ENCODE measurements around the gene ARL15. TPM values are rescaled to one million over a fixed set of nuclear protein-coding genes. Genes with fewer than 3 reads are reported as not detected.
A peak's percentile ranks its signal among the peaks of the same experiment; 100 is the strongest.
"Not testable (repeated sequence)": the region's sequence is repeated elsewhere in the genome, so short reads cannot be mapped to it uniquely, and the experiment has no call there.

Gene ARL15
- 10 to 100 TPM; 24.0 to 30.3 (median 25.1) TPM for total RNA-seq
- polyA plus RNA-seq: 14.2 TPM
- long read RNA-seq, donor 1, transcript ARL15-202 (5 exons, 2,486 nt): major isoform, 5 of 11 reads
- long read RNA-seq, donor 1, partial matches to known transcripts: 2 of 11 reads
- long read RNA-seq, donor 1, other reads (novel, unspliced or antisense): 4 of 11 reads
- long read RNA-seq, donor 2, partial matches to known transcripts: 0 of 1 reads
- long read RNA-seq, donor 2, other reads (novel, unspliced or antisense): 1 of 1 reads
- long read RNA-seq, donor 3, transcript ARL15-202 (5 exons, 2,486 nt): major isoform, 13 of 20 reads
- long read RNA-seq, donor 3, partial matches to known transcripts: 0 of 20 reads
- long read RNA-seq, donor 3, other reads (novel, unspliced or antisense): 5 of 20 reads
- long read RNA-seq, donor 4, partial matches to known transcripts: 0 of 4 reads
- long read RNA-seq, donor 4, other reads (novel, unspliced or antisense): 2 of 4 reads

DNA sequence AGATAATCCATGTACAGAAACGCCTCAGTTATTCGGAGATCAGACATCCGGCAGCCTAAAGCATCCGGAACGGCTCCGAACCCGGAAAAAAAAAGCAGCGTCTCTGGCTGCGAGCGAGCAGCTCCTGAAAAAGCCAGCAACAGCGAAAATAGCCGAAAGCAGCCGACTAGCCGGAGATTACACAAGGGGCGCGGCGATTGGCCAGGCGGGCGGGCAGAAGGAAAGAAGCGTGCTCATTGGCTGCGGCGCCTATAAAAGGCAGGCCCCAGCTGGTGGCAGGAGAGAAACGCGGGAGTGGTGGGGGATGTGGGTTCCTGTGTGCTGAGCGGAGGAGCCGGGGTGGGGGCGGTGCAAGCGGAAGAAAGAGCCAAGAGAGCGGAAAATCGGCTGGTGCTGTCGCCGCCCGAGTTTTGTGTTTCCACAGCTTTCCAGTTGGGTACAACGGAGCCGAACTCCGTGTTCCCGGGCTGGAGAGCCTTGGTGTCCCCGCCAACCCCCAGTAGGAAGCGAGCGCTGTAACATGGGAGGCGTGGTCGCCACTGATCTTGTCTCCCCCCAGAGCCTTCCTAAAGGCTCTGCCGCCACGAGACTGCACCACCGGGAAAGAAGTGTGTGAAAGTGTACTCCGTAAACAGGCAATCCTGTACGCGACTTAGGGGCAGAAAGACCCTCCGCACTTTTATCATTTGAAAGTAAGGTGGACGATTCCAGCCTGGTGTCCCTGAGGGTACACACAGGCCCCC, at the start of gene ARL15:
ARL15 (minus strand) TSS at position 141 of the 743 bp plus-strand sequence.
- Histone ChIP-seq H3K4me3 (ENCODE audit: low read length) (peak within 1 kb of the TSS; percentile 81), H3K27ac (ENCODE audit: low read length) (peak within 1 kb of the TSS; percentile 93), H3K27me3 (ENCODE audit: control insufficient read depth, insufficient read depth) (no peaks in the 10 kb centered on the region), H3K9me3 (ENCODE audit: control insufficient read depth, low read length) (no peaks in the 10 kb centered on the region), H3K4me1 (ENCODE audit: control insufficient read depth, insufficient read depth, low read length) (no peaks in the 10 kb centered on the region)
- under 1% methylated on average over 50 of the region's 50 CpGs for WGBS
- ATAC-seq: peak; percentile 99
- DNase-seq: peak; percentile 99 to 100 (median 99)
- intact Hi-C loops (cut with DNase I): loop anchor here in 2 of 4 donors (5.0 to 10.0 kb wide), 5 partner anchors 53 to 184 kb away; no protein-coding TSS in a partner anchor

- peaks cover 5% of the 10 kb centered on the region for H3K4me1 ChIP-seq (ENCODE audit: control insufficient read depth, insufficient read depth, low read length)
- H3K4me3 ChIP-seq (ENCODE audit: low read length): no peak overlapping the region
- ATAC-seq (peak; percentile 43 to 63), DNase-seq (peak in 2 of 3 donors; percentile 26 to 50)
- WGBS: 38% methylated on average over 5 of the region's 5 CpGs
- no peaks in the 10 kb centered on the region for H3K9me3 ChIP-seq (ENCODE audit: control insufficient read depth, low read length)
- H3K27ac ChIP-seq (ENCODE audit: low read length): no peak overlapping the region
- no peaks in the 10 kb centered on the region for H3K27me3 ChIP-seq (ENCODE audit: control insufficient read depth, insufficient read depth)
- intact Hi-C loops (cut with DNase I): no loop called here
Observed at GRCh38 chr5:54360089-54360488, 49.7 kb upstream of the ARL15 start.

- ATAC-seq: peak; percentile 78 to 81
- intact Hi-C loops (cut with DNase I): no loop called here
- Histone ChIP-seq H3K9me3 (ENCODE audit: control insufficient read depth, low read length) (peaks cover 2% of the 10 kb centered on the region), H3K4me3 (ENCODE audit: low read length) (no peak overlapping the region), H3K27me3 (ENCODE audit: control insufficient read depth, insufficient read depth) (no peaks in the 10 kb centered on the region), H3K4me1 (ENCODE audit: control insufficient read depth, insufficient read depth, low read length) (peaks cover 5% of the 10 kb centered on the region), H3K27ac (ENCODE audit: low read length) (no peak overlapping the region)
- no peak for DNase-seq
- 13% methylated on average over 4 of the region's 4 CpGs for WGBS
Observed at GRCh38 chr5:54357408-54358058, 47.2 kb upstream of the ARL15 start.

- intact Hi-C loops (cut with DNase I); H3K4me1 ChIP-seq (ENCODE audit: control insufficient read depth, insufficient read depth, low read length); H3K27me3 ChIP-seq (ENCODE audit: control insufficient read depth, insufficient read depth); H3K4me3 ChIP-seq (ENCODE audit: low read length); H3K9me3 ChIP-seq (ENCODE audit: control insufficient read depth, low read length); ATAC-seq; DNase-seq; H3K27ac ChIP-seq (ENCODE audit: low read length): not testable (repeated sequence)
Observed at GRCh38 chr5:54353933-54354564, 43.7 kb upstream of the ARL15 start.

DNA sequence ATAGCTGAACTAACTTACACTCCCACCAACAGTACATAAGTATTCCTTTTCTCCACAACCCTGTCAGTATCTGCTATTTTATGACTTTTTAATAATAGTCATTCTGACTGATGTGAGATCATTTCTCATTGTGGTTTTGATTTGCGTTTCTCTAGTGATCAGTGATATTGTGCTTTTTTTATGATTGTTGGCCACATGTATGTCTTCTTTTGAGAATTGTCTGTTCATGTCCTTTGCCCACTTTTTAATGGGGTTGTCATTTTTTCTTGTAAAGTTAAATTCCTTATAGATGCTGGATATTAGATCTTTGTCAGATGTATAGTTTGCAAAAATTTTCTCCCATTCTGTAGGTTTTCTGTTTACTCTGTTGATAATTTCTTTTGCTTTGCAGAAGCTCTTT, 42.2 kb upstream of the ARL15 start:
- H3K27me3 ChIP-seq (ENCODE audit: control insufficient read depth, insufficient read depth); H3K4me1 ChIP-seq (ENCODE audit: control insufficient read depth, insufficient read depth, low read length); H3K9me3 ChIP-seq (ENCODE audit: control insufficient read depth, low read length); H3K27ac ChIP-seq (ENCODE audit: low read length); H3K4me3 ChIP-seq (ENCODE audit: low read length); ATAC-seq; intact Hi-C loops (cut with DNase I); DNase-seq: not testable (repeated sequence)
- WGBS: 39% methylated on average over 1 of the region's 1 CpG

DNA sequence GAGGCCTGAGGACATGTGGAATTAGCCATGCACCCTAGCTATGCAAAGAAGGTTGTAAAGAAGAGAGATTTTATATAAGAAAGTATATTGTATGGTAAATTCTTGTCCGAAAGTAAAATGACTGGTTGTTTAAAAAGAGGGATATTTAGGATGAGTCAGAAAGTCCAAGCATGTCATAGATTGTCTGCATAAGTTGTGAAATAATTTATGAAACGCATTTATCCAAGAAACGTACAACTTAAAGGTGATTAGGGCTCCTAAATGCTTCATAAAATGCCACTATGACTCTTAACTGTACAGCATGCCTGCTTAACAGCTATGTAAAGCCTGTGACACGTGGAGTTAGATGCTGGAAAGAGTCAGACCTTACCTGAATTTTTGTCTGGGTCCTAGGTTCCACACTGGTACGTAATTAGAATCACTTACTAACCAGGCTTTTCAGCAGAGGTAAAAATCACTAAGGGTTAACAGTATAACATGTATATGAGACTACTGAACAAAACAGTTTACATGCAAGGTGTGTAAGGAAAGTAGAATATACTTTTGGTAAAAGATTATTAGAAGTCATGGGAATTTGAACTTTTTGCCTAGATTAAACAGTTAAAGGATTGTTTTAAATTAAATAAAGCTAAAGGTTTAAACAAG, 37.0 kb upstream of the ARL15 start:
- H3K4me1 ChIP-seq (ENCODE audit: control insufficient read depth, insufficient read depth, low read length): no peaks in the 10 kb centered on the region
- DNase-seq (no peak), ATAC-seq (no peak)
- H3K4me3 ChIP-seq (ENCODE audit: low read length): no peak overlapping the region
- H3K27me3 ChIP-seq (ENCODE audit: control insufficient read depth, insufficient read depth): no peaks in the 10 kb centered on the region
- no peak overlapping the region for H3K27ac ChIP-seq (ENCODE audit: low read length)
- intact Hi-C loops (cut with DNase I): no loop called here
- H3K9me3 ChIP-seq (ENCODE audit: control insufficient read depth, low read length): no peaks in the 10 kb centered on the region
- 77% methylated on average over 5 of the region's 5 CpGs for WGBS

- DNase-seq (no peak), ATAC-seq (peak in 1 of 2 donors; percentile 50)
- H3K27me3 ChIP-seq (ENCODE audit: control insufficient read depth, insufficient read depth): no peaks in the 10 kb centered on the region
- H3K9me3 ChIP-seq (ENCODE audit: control insufficient read depth, low read length): no peaks in the 10 kb centered on the region
- H3K27ac ChIP-seq (ENCODE audit: low read length): no peak overlapping the region
- no peaks in the 10 kb centered on the region for H3K4me1 ChIP-seq (ENCODE audit: control insufficient read depth, insufficient read depth, low read length)
- no peak overlapping the region for H3K4me3 ChIP-seq (ENCODE audit: low read length)
- intact Hi-C loops (cut with DNase I): no loop called here
Observed at GRCh38 chr5:54344653-54345052, 34.3 kb upstream of the ARL15 start.

DNA sequence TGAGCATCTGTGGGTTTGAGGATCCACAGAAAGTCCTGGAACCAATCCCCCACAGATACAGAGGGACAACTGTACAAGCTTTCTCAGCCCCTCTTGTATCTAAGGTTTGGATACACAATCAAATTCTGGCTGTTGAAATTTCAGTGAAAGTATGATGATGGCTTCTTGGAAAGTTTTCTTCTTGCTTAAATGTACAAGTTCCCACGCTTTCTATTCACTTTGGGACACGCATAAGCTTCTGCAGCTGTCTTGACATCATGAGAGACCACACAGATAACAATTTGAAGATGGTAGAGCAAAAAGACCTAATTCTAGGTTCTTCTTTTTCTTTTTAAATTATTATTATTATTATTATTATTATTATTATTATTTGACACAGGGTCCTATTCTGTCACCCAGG, 31.6 kb upstream of the ARL15 start:
- intact Hi-C loops (cut with DNase I): no loop called here
- no peaks in the 10 kb centered on the region for H3K27me3 ChIP-seq (ENCODE audit: control insufficient read depth, insufficient read depth)
- DNase-seq (no peak), ATAC-seq (no peak)
- H3K9me3 ChIP-seq (ENCODE audit: control insufficient read depth, low read length): no peaks in the 10 kb centered on the region
- WGBS: 77% methylated on average over 2 of the region's 2 CpGs
- no peak overlapping the region for H3K4me3 ChIP-seq (ENCODE audit: low read length)
- H3K27ac ChIP-seq (ENCODE audit: low read length): no peak overlapping the region
- no peaks in the 10 kb centered on the region for H3K4me1 ChIP-seq (ENCODE audit: control insufficient read depth, insufficient read depth, low read length)

DNA sequence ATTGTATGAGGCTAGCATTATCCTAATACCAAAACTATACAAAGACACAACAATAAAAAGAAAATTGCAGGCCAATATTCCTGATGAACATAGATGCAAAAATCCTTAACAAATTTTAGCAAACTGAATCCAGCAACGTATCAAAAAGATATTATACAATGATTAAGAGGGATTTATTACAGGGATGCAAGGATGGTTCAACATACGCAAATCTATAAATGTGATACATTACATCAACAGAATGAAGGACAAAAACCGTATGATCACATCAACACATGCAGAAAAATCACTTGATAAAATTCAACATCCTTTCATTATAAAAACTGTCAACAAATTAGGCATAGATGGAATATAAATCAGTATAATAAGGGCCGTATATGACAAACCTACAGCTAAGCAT, 27.1 kb upstream of the ARL15 start:
- no peaks in the 10 kb centered on the region for H3K27me3 ChIP-seq (ENCODE audit: control insufficient read depth, insufficient read depth)
- no peak overlapping the region for H3K27ac ChIP-seq (ENCODE audit: low read length)
- DNase-seq: no peak
- intact Hi-C loops (cut with DNase I): no loop called here
- H3K4me1 ChIP-seq (ENCODE audit: control insufficient read depth, insufficient read depth, low read length): no peaks in the 10 kb centered on the region
- H3K4me3 ChIP-seq (ENCODE audit: low read length): no peak overlapping the region
- WGBS: 78% methylated on average over 4 of the region's 4 CpGs
- H3K9me3 ChIP-seq (ENCODE audit: control insufficient read depth, low read length): peaks cover 2% of the 10 kb centered on the region
- no peak for ATAC-seq

- Histone ChIP-seq H3K4me3 (ENCODE audit: low read length) (no peak overlapping the region), H3K27ac (ENCODE audit: low read length) (no peak overlapping the region), H3K4me1 (ENCODE audit: control insufficient read depth, insufficient read depth, low read length) (no peaks in the 10 kb centered on the region), H3K27me3 (ENCODE audit: control insufficient read depth, insufficient read depth) (no peaks in the 10 kb centered on the region), H3K9me3 (ENCODE audit: control insufficient read depth, low read length) (peaks cover 2% of the 10 kb centered on the region)
- intact Hi-C loops (cut with DNase I): no loop called here
- whole genome bisulfite sequencing: 53% methylated on average over 1 of the region's 1 CpG
- ATAC-seq (no peak), DNase-seq (no peak)
Observed at GRCh38 chr5:54332720-54333119, 22.3 kb upstream of the ARL15 start.
